ENCODE results near the gene SLC24A4.

DNA sequence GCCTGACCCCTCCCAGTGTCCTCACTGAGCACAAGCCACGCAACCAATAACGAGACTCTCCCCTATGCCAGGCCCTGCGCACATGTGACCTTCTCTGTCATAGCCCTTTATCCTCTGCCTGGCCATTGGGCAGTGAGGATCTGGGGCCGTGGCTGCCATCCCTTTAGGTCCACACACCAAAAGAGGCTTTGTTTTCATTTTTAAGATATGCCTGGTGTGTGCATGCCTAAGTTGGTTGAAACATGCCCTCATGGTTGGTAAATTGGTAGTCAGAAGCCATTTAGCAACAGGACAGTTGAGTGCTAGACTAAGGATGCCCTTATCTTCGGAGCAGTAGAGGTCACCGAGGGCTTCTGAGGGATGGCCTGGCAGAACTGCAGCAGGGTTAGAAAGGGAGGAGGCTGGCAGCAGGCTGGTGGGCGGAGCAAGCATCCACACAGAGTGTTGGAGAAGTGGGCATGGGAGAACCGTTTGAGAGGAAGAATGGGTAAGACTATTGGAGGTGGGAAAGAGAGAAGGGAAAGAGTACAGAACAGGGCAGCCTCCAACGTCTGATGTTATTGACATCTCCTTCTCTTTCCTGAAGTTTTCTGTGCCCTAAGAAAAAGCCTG is 75.1 kb downstream of the SLC24A4 start:
- TF ChIP-seq POLR2A (IDR thresholded peaks at IDR 0.05; ENCODE audit: borderline replicate concordance, extremely low read depth, insufficient read depth, insufficient read length): no peak
- no peak for TF ChIP-seq JUND (IDR thresholded peaks at IDR 0.05)
- TF ChIP-seq SP1 (IDR thresholded peaks at IDR 0.05; ENCODE audit: low read depth): no peak
- TF ChIP-seq CTCF (IDR thresholded peaks at IDR 0.05 in 2 of 3, conservative IDR thresholded peaks at IDR 0.05 in 1 of 3; ENCODE audit: borderline replicate concordance in 1 of 3, insufficient read depth in 1 of 3, low read depth in 2 of 3, low read length in 2 of 3): no peak
- no peak for TF ChIP-seq REST (IDR thresholded peaks at IDR 0.05; ENCODE audit: low read depth)
- TF ChIP-seq ZFX (IDR thresholded peaks at IDR 0.05): no peak
- TF ChIP-seq POLR2AphosphoS5 (IDR thresholded peaks at IDR 0.05; ENCODE audit: low read depth, low read length): no peak
- TF ChIP-seq ZNF274 (IDR thresholded peaks at IDR 0.05; ENCODE audit: low read depth, low read length): no peak
- TF ChIP-seq EZH2phosphoT487 (IDR thresholded peaks at IDR 0.05; ENCODE audit: borderline replicate concordance): no peak
